ENCODE results near the gene SMOC2. TPM values are rescaled to one million over a fixed set of nuclear protein-coding genes. Genes with fewer than 3 reads are reported as not detected.

SMOC2 gene
- polyA plus RNA-seq, 3 donors: not detected

GRCh38 chr6:168717491-168717890 lies 276.5 kb downstream of the SMOC2 start:
- Histone ChIP-seq H3K4me1 (ENCODE audit: control insufficient read depth in 1 of 2, insufficient read depth in 2 of 2, low read length in 2 of 2) (no peaks in the 10 kb centered on the region), H3K27ac (ENCODE audit: low read depth in 1 of 2, low read length in 2 of 2) (no peak overlapping the region), H4K20me1 (ENCODE audit: insufficient read depth, low read length) (no peaks in the 10 kb centered on the region), H3K9me3 (replicated peaks in 1 of 2; ENCODE audit: control insufficient read depth in 1 of 2, insufficient read depth in 1 of 2, low read length in 2 of 2) (peaks cover 0 to 23% of the 10 kb centered on the region in 2 donors), H3K79me2 (ENCODE audit: insufficient read depth, low read length) (no peaks in the 10 kb centered on the region), H3K4me3 (replicated peaks in 1 of 3; ENCODE audit: low read depth in 2 of 3, low read length in 3 of 3) (no peak overlapping the region), H2AFZ (ENCODE audit: insufficient read depth, low read depth, low read length, poor library complexity, severe bottlenecking) (no peak overlapping the region), H3K36me3 (replicated peaks in 1 of 2; ENCODE audit: control insufficient read depth in 1 of 2, insufficient read depth in 2 of 2, low read length in 2 of 2) (no peaks in the 10 kb centered on the region), H3K27me3 (ENCODE audit: control insufficient read depth in 2 of 2, insufficient read depth in 2 of 2, low read length in 2 of 2) (no peaks in the 10 kb centered on the region), H3K9ac (ENCODE audit: insufficient read depth, low read length, poor library complexity, severe bottlenecking) (no peak overlapping the region), H3K4me2 (replicated peaks; ENCODE audit: extremely low read depth, low read length, poor library complexity, severe bottlenecking) (no peak overlapping the region)
- H3K36me3 Mint-ChIP-seq: no peaks in the 10 kb centered on the region
- no peaks in the 10 kb centered on the region for H3K4me1 Mint-ChIP-seq
- 96% methylated on average over 22 of the region's 22 CpGs for WGBS (ENCODE audit: insufficient coverage)
- H3K27ac Mint-ChIP-seq: no peak overlapping the region
- no peak for DNase-seq
- no peak for TF ChIP-seq CTCF (IDR thresholded peaks at IDR 0.05)
- H3K27me3 Mint-ChIP-seq (ENCODE audit: low read depth in 3 of 3): no peaks in the 10 kb centered on the region
- H3K9me3 Mint-ChIP-seq: peaks cover 3 to 10% (median 8%) of the 10 kb centered on the region in 7 donors
- no peak overlapping the region for H3K4me3 Mint-ChIP-seq
- intact Hi-C loops (cut with micrococcal nuclease): no loop called here

Other genes starting within 250 kb of the SMOC2 start
- gene DACT2, start 121.4 kb upstream of the SMOC2 start, polyA plus RNA-seq: not detected

Measured in CD14-positive monocyte (primary cell).